HG02981 (cell line): Measurements from ENCODE around the gene SLC2A9.

Source experiments
- ATAC-seq: cut with Tn5 transposase; IDR thresholded peaks from one replicate; pipeline ENCODE4 v1.9.1; 2021; ENCODE audit warnings: mild to moderate bottlenecking, moderate library complexity; ENCODE audit not compliant: unreplicated experiment

SLC2A9 gene

GRCh38 chr4:10046471-10046870 is 25.2 kb upstream of the SLC2A9 start:
- ATAC-seq, result no peak

- ATAC-seq, result no peak
Measured at GRCh38 chr4:10045481-10045880, 24.2 kb upstream of the SLC2A9 start.

GRCh38 chr4:10041036-10041435 is 19.7 kb upstream of the SLC2A9 start:
- no peak for ATAC-seq

- no peak for ATAC-seq
Measured at GRCh38 chr4:10040049-10040892, 19.0 kb upstream of the SLC2A9 start.

- ATAC-seq, result no peak
Measured at GRCh38 chr4:10036807-10037342, 15.6 kb upstream of the SLC2A9 start.

GRCh38 chr4:10035130-10035529 is 13.8 kb upstream of the SLC2A9 start:
- no peak for ATAC-seq

GRCh38 chr4:10034612-10035104 is 13.4 kb upstream of the SLC2A9 start:
- ATAC-seq, result no peak

GRCh38 chr4:10034136-10034535 is 12.8 kb upstream of the SLC2A9 start:
- ATAC-seq, result no peak

- no peak for ATAC-seq
Measured at GRCh38 chr4:10033191-10033881, 12.0 kb upstream of the SLC2A9 start.

- no peak for ATAC-seq
Measured at GRCh38 chr4:10032625-10033024, 11.3 kb upstream of the SLC2A9 start.

GRCh38 chr4:10031668-10032590 is 10.6 kb upstream of the SLC2A9 start:
- no peak for ATAC-seq

GRCh38 chr4:10030972-10031667 is 9.8 kb upstream of the SLC2A9 start:
- ATAC-seq, result no peak

GRCh38 chr4:10029403-10029802 is 8.1 kb upstream of the SLC2A9 start:
- no peak for ATAC-seq

- no peak for ATAC-seq
Measured at GRCh38 chr4:10028910-10029309, 7.6 kb upstream of the SLC2A9 start.

GRCh38 chr4:10026485-10026884 is 5.2 kb upstream of the SLC2A9 start:
- ATAC-seq, result no peak

- no peak for ATAC-seq
Measured at GRCh38 chr4:10025230-10025806, 4.0 kb upstream of the SLC2A9 start.

- no peak for ATAC-seq
Measured at GRCh38 chr4:10024303-10024702, 3.0 kb upstream of the SLC2A9 start.

- no peak for ATAC-seq
Measured at GRCh38 chr4:10023806-10024205, 2.5 kb upstream of the SLC2A9 start.

GRCh38 chr4:10023050-10023419 is 1.7 kb upstream of the SLC2A9 start:
- no peak for ATAC-seq
